Fibroblast of gingiva (primary cell): ENCODE measurements around the gene ACVR1B.

Experiments used
- DNase-seq: peaks from one replicate; pipeline ENCODE4 v3.0.0-alpha.2; 2011; ENCODE audit warnings: low read depth

The ACVR1B gene

DNA sequence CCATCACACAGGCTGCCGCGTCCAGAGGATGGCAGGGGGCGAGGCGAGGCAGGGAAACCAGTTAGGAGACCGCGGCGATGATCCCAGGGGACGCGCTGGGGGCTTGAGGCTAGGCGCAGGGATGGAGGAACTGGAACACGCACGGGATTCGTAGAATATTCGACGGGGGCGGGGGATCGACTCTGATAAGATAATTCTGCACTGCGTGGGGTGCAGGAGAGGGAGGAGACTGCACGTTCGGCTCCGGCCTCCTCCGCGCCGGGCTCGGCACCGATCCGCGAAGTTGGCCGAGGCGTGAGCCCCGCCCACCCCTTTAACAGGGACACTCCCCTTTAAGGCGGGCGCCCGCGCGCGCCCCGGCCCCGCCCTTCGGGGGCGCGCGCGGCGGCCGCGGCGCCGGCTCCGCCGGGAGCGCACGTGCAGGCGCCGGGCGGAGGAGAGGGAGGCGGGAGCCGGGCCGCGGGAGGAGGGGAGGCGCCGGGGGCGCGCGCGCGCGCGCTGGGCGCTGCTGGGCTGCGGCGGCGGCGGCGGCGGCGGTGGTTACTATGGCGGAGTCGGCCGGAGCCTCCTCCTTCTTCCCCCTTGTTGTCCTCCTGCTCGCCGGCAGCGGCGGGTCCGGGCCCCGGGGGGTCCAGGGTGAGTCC lies at the start of gene ACVR1B:
Gene ACVR1B (plus strand): TSS at position 501 of the 644 bp plus-strand sequence. CDS start 45 bp downstream, at position 546.
- peak; percentile 85 for DNase-seq

DNA sequence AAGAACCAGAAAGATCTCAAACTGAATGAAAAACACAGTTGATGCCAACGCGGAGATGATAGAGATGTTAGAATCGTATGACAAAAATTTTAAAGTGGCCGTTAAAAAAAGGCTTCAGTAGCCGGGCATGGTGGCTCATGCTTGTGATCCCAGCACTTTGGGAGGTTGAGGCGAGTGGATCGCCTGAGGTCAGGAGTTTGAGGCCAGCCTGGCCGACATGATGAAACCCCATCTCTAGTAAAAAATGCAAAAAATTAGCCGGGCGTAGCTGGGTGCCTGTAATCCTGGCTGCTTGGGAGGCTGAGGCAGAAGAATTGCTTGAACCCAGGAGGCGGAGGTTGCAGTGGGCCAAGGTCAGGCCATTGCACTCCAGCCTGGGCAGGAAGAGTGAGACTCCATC lies 49.6 kb upstream of the ACVR1B start:
- no peak for DNase-seq

DNA sequence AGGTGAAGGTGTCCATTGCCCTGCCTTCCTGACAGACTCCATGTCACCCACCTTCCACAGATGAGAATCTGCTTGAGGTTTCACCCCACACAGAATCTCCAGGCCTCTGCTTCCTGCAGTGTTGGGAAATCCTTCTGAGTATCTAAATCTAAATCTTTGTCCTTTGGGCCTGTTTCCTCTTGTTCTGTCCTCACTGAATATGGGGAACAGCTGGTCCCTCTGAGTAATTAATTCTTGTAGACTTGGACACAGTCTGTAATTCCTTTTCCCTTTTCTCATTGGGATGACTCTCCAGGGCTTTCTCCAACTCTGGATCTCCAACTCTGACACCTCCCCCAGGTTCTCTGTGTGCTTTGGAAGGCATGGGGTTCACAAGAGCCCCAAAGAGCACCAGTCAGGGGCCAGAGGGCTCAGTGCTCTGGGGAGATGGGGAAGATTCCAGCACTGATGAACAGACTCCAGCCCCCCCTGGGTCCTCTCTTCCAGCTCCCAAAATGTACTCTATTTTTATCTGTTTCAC lies 46.5 kb upstream of the ACVR1B start:
- peak; percentile 67 for DNase-seq

DNA sequence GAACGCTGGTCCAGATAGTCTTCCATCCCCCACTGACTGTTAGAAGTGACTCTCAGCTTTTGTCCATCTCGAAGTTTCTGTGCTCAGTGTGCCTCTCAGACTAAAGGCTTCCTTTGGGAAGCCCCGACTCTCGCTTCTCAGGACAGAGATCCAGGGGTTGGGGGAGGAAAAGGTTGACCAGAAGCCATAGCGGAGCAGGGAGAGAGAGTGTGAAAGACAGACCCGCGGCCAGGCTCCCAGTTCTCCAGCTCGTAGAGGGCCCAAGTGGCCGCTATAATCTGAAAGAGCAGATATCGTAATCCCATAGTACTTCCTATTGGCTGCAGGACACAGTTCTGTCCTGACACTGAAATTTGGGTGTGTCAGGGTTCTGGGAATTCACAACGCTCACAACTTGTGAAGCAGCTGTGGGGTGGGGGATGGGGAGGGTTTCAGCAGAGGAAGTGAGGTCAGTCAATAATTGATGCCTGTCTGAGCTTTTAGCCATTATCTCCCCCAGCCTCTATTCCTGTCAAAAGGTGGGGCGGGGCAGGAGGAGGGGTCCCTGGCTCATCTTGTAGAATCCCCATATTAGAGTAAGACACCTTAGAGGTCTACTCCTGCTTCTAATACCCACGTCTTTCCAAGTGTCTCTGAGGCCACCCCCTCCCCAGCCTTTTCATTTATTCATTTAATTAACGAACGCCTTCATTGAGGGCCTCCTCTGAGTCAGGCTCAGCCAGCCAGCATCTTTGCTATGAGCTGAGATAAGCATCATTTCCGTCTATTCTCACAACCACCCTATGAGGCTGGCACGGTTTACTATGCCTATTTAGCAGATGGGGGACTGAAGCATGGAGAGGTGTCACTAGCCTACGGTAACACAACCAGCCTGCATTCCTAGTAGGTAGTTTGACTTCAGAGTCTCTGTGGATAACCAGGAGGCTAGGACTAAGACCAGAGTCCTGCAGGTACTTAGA lies 45.7 kb upstream of the ACVR1B start:
- DNase-seq: peak; percentile 58

DNA sequence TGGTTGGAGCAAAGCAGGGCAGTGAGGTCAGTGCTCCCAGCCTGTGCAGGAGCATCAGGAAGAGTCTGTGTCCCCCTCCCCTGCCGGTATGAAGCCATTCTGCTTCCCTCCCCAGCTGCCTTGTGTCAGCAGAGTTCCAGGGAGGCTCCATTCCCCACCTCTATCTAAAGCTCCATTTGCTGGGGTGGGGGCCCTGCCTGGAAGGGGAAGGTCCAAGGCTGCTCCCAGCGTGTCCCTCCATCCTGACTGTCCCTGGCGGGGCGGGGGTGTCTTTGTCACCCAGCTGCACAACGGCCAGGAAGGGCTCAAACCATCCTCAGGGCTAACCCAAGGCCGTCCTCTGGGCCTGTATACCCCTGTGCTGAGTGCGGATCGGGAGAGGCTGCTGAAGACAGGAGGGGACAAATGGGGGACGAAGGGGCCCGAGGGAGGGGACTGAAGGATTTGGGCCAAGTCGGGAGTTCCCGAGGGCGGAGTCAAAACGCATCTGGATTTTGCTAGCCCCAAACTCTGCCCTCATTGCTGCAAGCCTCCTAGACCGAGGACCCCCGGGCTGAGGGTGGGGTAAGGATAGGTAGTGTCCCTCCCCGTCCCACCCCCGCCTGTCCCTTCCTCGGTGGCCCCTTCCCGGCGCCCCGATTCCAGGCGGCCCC lies 44.9 kb upstream of the ACVR1B start:
- no peak for DNase-seq

DNA sequence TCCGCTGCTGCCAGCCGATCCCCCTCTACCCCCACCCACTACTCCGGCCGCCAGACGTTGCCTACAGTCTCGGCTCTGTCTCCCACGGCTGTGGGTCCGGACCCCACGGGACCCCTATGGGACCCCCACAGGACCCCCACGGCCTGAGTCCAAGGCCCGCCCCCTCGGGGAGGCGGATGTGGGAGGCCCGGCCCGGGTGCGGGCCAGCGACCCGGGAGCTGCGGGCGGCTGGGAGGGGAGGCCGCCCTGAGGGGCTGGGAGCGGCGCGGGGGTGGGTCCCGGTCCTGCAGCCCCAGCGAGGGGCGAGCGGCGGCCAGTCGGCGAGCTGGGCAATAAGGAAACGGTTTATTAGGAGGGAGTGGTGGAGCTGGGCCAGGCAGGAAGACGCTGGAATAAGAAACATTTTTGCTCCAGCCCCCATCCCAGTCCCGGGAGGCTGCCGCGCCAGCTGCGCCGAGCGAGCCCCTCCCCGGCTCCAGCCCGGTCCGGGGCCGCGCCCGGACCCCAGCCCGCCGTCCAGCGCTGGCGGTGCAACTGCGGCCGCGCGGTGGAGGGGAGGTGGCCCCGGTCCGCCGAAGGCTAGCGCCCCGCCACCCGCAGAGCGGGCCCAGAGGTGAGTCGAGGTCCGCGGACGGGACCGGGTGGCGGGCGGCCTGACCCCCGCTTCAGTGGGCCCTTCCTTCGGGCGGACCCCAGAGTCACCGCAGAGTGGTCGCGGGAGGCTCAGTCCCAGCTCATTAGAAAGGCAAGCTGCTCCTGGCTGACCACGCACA lies 44.2 kb upstream of the ACVR1B start, which contains the start of gene ACVRL1:
Gene ACVRL1 (plus strand): TSS at position 422 of the 773 bp plus-strand sequence. CDS start 4,971 bp downstream, outside the sequence.
- DNase-seq: no peak

DNA sequence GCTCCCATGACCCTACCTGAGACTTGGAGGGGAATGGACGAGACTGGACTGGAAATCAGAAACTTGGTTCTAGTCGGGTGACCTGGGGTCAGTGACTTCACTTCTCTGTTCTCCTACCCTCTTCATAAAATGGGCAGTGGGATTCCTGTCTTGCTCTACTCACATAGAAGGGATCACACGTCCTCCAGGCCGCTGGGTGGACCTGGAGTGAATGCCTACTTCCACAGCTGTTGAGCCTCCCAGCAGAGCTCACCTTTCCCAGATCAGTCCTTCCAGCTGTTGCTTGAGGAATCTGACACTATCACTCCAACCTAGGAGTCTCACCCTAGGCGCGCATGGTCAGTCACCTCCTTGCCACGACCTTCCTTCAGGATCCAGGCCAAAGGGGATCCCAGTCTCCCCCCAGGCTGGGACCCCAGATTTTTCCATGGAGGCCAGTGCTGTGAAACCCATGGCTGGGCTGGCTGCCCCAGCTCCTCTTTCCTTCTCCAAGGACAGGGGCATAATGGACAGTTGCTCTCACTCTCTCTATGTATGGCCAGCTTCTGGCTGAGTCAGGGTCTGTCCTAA lies 43.6 kb upstream of the ACVR1B start:
- DNase-seq: no peak

DNA sequence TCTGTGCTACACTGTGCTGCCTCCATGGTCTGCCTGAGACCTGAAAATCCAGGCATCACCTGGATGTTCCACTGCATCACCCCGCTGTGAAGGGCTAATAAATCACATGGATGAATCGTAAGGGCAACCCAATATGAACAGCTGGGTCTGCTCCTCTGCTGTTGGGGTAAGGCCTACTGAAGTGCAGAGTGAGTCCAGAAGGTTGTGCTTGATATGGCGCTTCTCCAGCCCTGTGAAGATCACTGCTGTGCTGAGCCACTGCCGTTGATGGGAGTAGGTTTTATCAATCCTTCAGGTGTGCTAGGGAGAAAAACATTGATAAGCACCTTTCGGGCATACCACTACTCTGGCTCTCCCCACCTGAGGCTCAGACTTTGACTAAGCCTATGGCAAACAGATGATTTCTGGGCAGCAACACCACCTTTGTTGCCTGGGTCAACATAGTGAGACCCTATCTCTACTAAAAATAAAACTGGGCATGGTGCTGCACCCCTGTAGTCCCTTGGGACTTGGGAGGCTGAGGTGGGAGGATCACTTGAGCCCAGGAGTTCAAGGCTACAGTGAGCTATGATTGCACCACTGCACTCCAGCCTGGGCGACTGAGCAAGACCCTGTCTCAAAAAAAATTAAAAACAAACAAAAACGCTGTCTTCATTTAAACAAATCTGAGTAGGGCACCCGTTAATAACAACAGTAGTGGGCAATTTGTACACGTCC lies 42.5 kb upstream of the ACVR1B start:
- DNase-seq: no peak

DNA sequence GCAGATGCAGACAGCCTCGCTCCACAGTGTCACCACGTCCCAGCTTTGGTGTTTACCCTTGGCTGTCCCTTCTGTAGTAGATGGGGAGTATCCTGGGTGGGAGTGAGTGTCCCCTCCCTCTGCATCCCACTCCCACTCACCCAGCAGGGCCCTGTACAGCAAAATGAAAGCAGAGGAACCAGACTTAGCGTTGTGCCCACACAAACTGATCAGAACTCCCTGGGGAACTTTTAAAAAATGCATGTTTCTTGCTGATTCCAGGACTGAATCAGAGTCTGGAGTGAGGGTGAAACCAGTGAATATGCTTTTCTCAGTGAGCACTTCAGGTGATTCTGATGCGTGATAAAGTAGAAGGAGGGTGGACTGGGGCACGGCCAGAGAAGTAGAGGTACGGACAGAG lies 41.3 kb upstream of the ACVR1B start:
- DNase-seq: peak; percentile 33

DNA sequence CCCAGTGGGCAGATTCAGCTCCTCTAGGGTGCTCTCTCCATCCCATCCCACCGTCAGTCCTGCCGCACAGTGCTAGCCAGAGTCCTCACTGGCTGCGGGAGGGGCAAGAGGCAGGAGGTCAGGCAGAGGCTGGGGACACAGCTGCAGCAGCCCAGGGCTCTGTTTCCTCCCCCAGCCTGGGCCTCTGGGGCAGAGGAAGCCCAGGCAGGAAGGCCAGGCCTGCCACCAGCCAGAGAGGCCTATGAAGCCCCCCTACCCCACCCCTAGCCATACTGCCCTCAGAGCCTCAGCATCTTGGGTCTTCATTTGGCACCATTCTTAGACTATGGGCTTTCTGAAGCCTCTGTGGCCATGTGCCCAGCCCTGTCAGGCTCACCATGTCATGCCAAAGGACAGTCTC lies 40.8 kb upstream of the ACVR1B start:
- DNase-seq: no peak

DNA sequence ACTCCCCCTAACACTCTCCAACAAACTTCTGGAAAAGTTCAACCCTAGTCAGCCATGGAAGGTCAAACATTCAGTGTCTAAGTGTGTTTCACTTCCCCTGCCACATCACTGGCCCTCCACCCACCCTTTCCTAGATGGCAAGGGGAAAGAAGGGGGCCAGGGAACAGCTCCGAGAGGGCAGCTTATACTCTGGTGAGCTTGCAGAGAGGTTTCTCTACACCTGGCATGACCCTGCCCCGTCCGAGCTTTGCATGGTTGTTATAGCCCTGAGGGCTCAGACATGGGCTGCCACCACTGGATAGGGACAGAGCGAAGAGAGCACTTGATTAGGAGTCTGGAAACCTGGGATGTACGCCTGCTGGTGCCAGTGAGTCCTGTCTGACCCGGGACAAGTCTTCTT lies 40.2 kb upstream of the ACVR1B start:
- DNase-seq: no peak

DNA sequence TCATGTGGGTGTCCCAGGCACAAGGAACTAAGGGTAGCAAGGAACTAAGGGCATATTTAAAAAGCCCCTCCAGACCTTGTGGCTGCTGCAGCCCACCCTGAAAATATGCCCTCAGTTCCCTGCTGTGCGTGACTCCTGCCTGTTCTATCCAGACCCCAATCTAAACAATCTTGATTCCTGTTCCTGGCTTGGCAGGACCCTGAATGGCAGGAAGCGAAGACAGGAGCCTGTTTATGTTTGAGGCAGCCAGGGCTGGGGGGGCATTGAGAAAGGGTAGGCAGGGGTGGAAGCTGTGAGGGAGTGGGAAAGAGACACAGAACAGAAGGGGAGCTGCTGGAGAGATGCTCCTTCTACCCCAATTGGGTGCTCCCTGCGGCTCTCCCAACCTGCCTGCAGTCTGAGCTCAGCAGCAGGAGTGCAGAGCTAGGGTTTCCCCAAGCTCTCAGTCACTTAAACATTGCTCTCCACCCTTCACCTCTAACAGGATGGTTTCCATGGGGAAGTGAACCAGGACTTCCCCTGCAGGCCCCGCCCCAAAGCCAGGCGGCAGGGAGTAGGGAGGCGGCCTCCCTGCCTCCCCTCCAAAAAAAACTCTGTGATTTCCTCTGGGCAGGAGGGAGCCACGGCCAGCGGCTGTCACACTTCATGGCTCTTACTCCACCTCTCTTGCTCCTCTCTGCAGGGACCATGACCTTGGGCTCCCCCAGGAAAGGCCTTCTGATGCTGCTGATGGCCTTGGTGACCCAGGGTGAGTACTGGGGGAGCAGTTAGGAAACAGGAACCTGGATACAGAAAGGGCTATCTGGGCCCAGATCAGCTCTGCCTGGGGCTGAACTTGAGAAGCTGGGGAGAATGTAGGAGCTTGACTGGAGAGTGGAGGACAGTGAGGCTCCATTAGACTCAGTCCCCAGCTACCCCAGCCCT lies 39.4 kb upstream of the ACVR1B start:
- DNase-seq: no peak

DNA sequence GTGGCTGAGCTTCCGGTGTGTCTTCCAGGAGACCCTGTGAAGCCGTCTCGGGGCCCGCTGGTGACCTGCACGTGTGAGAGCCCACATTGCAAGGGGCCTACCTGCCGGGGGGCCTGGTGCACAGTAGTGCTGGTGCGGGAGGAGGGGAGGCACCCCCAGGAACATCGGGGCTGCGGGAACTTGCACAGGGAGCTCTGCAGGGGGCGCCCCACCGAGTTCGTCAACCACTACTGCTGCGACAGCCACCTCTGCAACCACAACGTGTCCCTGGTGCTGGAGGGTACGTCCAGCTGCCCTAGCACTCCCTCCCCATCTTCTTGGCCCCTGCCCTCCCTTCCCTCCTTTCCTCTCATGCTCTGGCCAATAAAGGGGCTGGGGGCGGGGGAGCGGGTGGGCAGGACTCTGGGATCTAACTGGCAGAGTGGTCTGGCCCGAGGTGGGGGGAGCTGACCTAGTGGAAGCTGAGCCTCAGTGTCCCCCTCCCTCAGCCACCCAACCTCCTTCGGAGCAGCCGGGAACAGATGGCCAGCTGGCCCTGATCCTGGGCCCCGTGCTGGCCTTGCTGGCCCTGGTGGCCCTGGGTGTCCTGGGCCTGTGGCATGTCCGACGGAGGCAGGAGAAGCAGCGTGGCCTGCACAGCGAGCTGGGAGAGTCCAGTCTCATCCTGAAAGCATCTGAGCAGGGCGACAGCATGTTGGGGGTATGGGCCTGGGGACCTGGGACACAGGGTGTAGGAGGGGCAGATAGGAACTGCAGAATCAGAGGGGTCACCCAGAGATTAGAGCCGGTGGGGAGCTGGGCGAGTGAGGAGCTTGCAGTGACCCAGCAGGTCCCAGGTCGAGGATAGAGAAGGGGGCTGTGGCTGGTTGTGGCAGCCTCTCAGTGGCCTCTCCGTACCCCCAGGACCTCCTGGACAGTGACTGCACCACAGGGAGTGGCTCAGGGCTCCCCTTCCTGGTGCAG lies 38.1 kb upstream of the ACVR1B start:
- no peak for DNase-seq

DNA sequence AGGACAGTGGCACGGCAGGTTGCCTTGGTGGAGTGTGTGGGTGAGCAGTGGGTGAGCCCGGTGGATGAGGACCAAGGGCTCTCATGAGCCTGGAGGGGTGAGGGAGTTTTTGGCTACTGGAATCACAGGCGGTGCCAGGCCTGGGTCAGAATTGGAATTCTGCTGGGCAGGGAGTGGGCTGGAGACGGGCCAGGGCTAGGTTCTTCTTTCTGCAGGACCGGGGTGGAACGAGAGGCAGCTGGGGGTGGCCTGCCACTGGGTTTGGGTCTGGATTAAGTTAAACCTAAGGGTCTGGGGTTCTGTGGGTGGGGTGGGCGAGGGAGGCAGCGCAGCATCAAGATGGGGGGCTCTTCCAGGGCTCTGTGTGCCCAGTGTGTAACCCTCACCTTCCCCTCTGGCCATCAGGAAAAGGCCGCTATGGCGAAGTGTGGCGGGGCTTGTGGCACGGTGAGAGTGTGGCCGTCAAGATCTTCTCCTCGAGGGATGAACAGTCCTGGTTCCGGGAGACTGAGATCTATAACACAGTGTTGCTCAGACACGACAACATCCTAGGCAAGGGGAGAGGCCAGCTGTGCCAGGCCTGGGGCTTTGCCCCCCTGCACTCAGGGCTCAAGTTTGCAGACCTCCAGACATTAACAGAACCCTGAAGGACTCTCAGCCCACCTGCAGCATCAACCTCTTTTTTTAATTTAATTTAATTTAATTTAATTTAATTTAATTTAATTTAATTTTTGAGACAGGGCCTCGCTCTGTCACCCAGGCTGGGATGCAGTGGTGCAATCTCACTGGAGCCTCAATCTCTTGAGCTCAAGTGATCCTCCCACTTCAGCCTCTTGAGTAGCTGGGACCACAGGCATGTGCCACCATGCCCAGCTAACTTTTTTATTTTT lies 37.2 kb upstream of the ACVR1B start:
- no peak for DNase-seq

DNA sequence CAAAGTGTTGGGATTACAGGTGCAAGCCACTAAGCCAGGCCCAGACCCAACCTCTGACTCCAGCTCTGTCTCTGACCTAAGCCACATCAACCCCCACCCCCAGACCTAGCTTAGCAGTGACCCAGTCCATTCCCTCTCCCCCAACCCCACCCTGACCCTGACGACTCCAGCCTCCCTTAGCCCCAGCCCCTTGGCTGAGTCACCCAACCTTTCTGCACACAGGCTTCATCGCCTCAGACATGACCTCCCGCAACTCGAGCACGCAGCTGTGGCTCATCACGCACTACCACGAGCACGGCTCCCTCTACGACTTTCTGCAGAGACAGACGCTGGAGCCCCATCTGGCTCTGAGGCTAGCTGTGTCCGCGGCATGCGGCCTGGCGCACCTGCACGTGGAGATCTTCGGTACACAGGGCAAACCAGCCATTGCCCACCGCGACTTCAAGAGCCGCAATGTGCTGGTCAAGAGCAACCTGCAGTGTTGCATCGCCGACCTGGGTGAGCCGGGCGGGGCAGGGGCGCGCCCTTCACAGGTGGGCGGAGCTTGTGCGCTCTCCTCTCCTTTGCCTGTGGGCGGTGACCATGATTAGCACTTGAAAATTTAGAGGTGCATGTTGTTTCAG lies 36.4 kb upstream of the ACVR1B start:
- DNase-seq: no peak

DNA sequence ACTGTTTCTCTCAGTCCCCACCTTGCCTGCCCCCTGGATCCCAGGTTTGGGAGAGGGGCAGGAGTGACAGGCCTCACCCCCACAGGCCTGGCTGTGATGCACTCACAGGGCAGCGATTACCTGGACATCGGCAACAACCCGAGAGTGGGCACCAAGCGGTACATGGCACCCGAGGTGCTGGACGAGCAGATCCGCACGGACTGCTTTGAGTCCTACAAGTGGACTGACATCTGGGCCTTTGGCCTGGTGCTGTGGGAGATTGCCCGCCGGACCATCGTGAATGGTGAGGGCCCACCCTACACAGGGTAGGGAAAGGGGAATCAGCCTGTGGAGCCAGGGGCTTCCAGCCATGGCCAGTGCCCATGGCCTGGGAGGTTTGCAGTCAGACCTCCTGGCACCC lies 35.5 kb upstream of the ACVR1B start:
- DNase-seq: no peak
